Transverse colon (tissue), 4 donors: ENCODE results near the gene KDM5C.

Experiments
- CTCF ChIP-seq, 5 experiments: fragments of 200-600 bp in 3 of 5; fragments of 450-650 bp in 2 of 5; sonication (generic) in 3 of 5; IDR thresholded peaks; 1 replicate in 2 of 5; 2 replicates in 3 of 5; pipeline ENCODE4 v1.5.1; 2016 to 2017; ENCODE audit warnings: antibody characterized with exemption in 5 of 5, inconsistent platforms in 3 of 5, mild to moderate bottlenecking in 2 of 5, moderate library complexity in 1 of 5
- POLR2AphosphoS5 ChIP-seq, 3 donors: sonication (generic); formaldehyde crosslinking; IDR thresholded peaks; one replicate each; pipeline ENCODE4 v1.6.1; 2016; ENCODE audit warnings: antibody characterized with exemption in 3 of 3

GRCh38 chrX:53256446-53257041, 31.5 kb upstream of the KDM5C start:
- TF ChIP-seq CTCF (IDR thresholded peaks at IDR 0.05) (no peak), POLR2AphosphoS5 (IDR thresholded peaks at IDR 0.05) (no peak)
